Measurements from ENCODE around the gene TMEM109. TPM values are rescaled to one million over a fixed set of nuclear protein-coding genes. Genes with fewer than 3 reads are reported as not detected.

Gene TMEM109
- total RNA-seq, 1 donor from 2014 or later = 97.0 TPM

DNA sequence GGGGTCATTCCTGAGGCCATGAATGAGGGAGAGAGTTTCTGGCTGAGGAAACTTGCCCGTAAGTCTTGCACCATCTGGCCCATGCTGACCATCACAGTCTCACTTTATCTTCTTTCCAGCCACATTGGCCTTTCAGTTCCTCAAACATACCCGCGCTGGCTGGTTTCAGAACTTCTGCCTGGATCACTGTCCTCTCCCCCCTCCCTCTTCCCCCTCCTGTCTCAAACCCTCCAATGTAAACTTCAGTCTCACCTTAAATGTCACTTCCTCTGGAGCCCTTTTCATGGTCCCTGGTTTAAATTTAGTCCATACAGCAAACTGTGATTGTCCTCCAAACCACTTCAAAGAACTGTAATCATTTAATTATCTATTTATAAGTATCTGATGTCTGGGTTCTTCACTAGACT, 3.7 kb upstream of the TMEM109 start:
- Mint-ChIP-seq H3K36me3 (ENCODE audit: low read depth) (no peaks in the 10 kb centered on the region), H3K27ac (ENCODE audit: unreplicated experiment) (no peak overlapping the region), H3K4me1 (ENCODE audit: low read depth) (peaks cover 34% of the 10 kb centered on the region), H3K27me3 (ENCODE audit: low read depth) (peaks cover 16% of the 10 kb centered on the region), H3K4me3 (ENCODE audit: unreplicated experiment) (no peak overlapping the region), H3K9me3 (ENCODE audit: low read depth) (no peaks in the 10 kb centered on the region)
- DNase-seq (ENCODE audit: low spot score) = no peak
- TF ChIP-seq, protein P1, sequence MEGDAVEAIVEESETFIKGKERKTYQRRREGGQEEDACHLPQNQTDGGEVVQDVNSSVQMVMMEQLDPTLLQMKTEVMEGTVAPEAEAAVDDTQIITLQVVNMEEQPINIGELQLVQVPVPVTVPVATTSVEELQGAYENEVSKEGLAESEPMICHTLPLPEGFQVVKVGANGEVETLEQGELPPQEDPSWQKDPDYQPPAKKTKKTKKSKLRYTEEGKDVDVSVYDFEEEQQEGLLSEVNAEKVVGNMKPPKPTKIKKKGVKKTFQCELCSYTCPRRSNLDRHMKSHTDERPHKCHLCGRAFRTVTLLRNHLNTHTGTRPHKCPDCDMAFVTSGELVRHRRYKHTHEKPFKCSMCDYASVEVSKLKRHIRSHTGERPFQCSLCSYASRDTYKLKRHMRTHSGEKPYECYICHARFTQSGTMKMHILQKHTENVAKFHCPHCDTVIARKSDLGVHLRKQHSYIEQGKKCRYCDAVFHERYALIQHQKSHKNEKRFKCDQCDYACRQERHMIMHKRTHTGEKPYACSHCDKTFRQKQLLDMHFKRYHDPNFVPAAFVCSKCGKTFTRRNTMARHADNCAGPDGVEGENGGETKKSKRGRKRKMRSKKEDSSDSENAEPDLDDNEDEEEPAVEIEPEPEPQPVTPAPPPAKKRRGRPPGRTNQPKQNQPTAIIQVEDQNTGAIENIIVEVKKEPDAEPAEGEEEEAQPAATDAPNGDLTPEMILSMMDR (IDR thresholded peaks at IDR 0.05) = no peak

DNA sequence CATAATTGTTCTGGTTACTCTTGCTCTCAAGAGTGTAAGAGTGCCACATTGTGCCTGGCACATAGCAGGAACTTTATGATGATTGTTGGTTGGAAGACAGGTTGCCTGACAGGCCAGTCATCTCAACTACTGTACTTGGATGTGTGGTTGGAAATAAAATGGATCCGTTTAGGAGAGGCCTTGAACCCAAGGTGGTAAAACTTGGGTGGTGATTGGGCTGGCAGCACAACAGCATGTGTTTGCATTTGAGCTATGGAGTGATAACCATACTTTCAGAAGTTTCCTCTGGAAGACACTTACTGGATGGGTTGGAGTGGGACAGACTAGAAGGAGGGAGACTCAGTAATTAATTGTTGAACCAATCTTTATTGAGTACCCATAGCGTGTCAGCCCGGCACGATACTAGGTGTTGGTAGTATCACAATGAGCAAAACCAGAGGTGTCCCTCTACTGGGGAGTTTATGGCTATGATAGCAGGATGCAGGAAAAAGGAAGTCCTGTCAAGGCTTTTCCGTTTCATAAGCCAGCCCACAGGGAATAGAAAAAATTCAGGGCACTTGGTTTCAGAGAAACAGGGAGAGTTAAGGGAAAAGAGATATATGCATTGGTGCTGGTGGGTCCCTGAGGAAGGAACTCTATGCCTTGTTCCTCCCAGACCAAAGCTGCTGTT, 3.1 kb upstream of the TMEM109 start:
- no peak overlapping the region for H3K27ac Mint-ChIP-seq (ENCODE audit: unreplicated experiment)
- no peak overlapping the region for H3K4me3 Mint-ChIP-seq (ENCODE audit: unreplicated experiment)
- TF ChIP-seq, protein P1 (IDR thresholded peaks at IDR 0.05) = no peak
- H3K36me3 Mint-ChIP-seq (ENCODE audit: low read depth) = no peaks in the 10 kb centered on the region
- no peaks in the 10 kb centered on the region for H3K9me3 Mint-ChIP-seq (ENCODE audit: low read depth)
- DNase-seq (ENCODE audit: low spot score) = no peak
- H3K4me1 Mint-ChIP-seq (ENCODE audit: low read depth) = peaks cover 34% of the 10 kb centered on the region
- H3K27me3 Mint-ChIP-seq (ENCODE audit: low read depth) = peaks cover 16% of the 10 kb centered on the region

DNA sequence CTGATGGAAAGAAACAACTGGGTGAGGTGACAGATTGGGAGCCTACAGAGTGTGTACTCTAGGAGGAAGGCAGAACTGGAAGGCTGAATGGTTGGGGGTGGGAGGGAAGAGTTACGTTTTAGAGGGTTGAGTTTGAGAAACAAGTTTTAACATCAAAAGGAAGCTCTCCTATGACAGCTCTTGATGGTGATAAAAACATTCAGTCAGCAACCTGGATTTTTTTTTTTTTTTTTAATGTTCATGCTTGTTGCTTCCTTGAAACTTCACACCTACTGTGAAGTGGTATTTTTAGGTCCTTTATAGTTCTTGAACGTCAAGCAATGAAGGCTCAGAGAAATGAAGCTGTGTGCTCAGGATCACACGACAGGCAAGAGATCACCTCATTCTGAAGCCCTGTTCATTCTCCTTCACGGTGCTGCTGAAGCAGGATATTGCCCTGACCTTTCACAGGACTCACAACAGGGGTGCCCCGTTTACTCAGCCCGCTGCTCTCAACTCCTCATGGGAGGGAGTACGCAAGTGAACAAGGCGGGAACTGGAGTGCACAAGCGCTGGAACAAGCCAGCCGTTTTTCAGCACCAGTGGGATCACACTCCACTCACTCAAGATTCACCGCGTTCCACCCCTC, 1.6 kb upstream of the TMEM109 start:
- TF ChIP-seq, protein P1 (IDR thresholded peaks at IDR 0.05) = no peak
- H3K27me3 Mint-ChIP-seq (ENCODE audit: low read depth) = peaks cover 16% of the 10 kb centered on the region
- H3K36me3 Mint-ChIP-seq (ENCODE audit: low read depth) = no peaks in the 10 kb centered on the region
- DNase-seq (ENCODE audit: low spot score) = no peak
- no peaks in the 10 kb centered on the region for H3K9me3 Mint-ChIP-seq (ENCODE audit: low read depth)
- H3K27ac Mint-ChIP-seq (ENCODE audit: unreplicated experiment) = peak overlapping the region; percentile 41
- H3K4me3 Mint-ChIP-seq (ENCODE audit: unreplicated experiment) = peak overlapping the region; percentile 10
- H3K4me1 Mint-ChIP-seq (ENCODE audit: low read depth) = peaks cover 33% of the 10 kb centered on the region

DNA sequence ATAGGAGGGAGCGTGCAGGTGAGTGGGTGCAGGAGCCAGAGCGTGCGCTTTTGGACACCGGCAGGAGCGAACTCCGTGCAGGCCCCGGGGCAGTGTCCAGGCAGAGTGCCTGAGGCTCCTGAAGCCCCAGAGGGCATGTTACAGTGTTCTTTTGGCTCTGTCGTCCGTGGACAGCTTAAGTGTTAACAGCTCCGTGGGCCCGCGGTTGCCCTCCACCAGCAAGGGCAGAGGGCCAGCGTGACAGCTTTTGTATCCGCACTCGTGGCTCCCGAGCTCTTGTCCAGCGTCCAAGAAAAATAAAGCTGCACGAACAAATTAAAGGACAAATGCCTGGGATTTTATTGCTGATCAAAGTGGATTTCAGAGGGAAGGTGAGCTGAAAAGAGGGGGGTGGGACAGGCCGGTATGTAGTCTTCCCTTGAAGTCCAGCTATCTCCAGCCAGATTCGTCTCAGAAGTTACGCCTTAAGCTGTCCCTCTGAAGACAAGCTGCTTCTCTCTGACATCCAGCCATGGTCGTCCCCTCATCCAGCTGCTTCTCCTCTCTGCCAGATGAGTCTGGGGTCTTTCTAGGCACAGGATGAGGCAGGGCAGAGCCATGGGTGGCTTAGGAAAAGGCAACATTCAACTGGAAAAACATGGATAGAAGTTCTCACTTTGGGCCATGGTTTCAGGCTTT, 968 bp upstream of the TMEM109 start:
- TF ChIP-seq, protein P1 (IDR thresholded peaks at IDR 0.05) = no peak
- no peaks in the 10 kb centered on the region for H3K9me3 Mint-ChIP-seq (ENCODE audit: low read depth)
- no peak for DNase-seq (ENCODE audit: low spot score)
- peak overlapping the region; percentile 97 for H3K27ac Mint-ChIP-seq (ENCODE audit: unreplicated experiment)
- peaks cover 33% of the 10 kb centered on the region for H3K4me1 Mint-ChIP-seq (ENCODE audit: low read depth)
- peaks cover 16% of the 10 kb centered on the region for H3K27me3 Mint-ChIP-seq (ENCODE audit: low read depth)
- peak overlapping the region; percentile 95 for H3K4me3 Mint-ChIP-seq (ENCODE audit: unreplicated experiment)
- H3K36me3 Mint-ChIP-seq (ENCODE audit: low read depth) = no peaks in the 10 kb centered on the region

DNA sequence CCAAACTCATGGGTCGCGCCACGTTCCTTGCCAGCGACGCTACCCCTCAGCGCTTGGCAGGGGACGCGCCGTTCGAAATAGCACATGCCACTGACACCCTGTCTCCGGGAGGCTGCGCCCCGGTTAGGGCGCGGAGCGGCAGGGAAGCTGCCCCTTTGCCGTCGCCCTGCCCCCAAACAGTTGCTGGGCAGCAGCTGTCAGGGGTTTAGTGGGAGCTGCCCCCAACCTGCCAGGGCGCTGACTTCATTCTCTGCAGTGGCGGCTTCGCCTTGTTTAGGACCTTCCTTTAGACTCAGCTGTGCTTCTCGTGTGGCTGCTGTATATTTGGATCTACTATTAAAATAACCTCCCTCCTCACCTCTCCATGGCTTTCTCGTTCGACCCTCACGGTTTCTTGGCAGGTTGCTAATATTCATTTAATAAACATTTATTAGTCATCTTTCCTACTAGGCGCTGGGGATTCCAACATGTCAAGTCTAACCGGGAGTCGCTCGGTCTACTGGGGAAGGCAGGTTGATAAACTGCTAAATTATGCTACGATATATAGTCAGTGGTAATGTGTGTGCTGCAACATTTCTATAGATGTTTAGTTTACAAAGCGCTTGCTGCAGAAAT, 782 bp downstream of the TMEM109 start:
- no peaks in the 10 kb centered on the region for H3K9me3 Mint-ChIP-seq (ENCODE audit: low read depth)
- H3K27me3 Mint-ChIP-seq (ENCODE audit: low read depth) = peaks cover 8% of the 10 kb centered on the region
- no peaks in the 10 kb centered on the region for H3K36me3 Mint-ChIP-seq (ENCODE audit: low read depth)
- TF ChIP-seq, protein P1 (IDR thresholded peaks at IDR 0.05) = no peak
- peak overlapping the region; percentile 93 for H3K27ac Mint-ChIP-seq (ENCODE audit: unreplicated experiment)
- DNase-seq (ENCODE audit: low spot score) = no peak
- peak overlapping the region; percentile 95 for H3K4me3 Mint-ChIP-seq (ENCODE audit: unreplicated experiment)
- H3K4me1 Mint-ChIP-seq (ENCODE audit: low read depth) = peaks cover 44% of the 10 kb centered on the region
